Heart right ventricle (tissue), 16 donors: ENCODE results near the gene PC. TPM values are rescaled to one million over a fixed set of nuclear protein-coding genes. Genes with fewer than 3 reads are reported as not detected.

Source experiments
- ATAC-seq, 8 donors: fragments of 200-7000 bp; cut with Tn5 transposase; one replicate each; pipeline ENCODE4 v1.9.1; 2020; ENCODE audit warnings: mild to moderate bottlenecking in 8 of 8, moderate library complexity in 8 of 8, moderate number of reproducible peaks in 1 of 8
- DNase-seq, 2 donors: peaks; one replicate each; pipeline ENCODE4 v3.0.0-alpha.2; 2020
- H3K27ac ChIP-seq, 10 donors: fragments of 200-600 bp; sonication (generic) in 2 of 10; one replicate each; pipeline versions ENCODE4 v1.5.0 to v1.8.0; 2020 to 2022; ENCODE audit warnings: mild to moderate bottlenecking in 3 of 10
- H3K27me3 ChIP-seq, 7 donors: fragments of 200-600 bp; one replicate each; pipeline ENCODE4 v1.8.0; 2021 to 2022; ENCODE audit warnings: mild to moderate bottlenecking in 2 of 7
- H3K36me3 ChIP-seq, 9 donors: fragments of 200-600 bp; sonication (generic) in 1 of 9; one replicate each; pipeline versions ENCODE4 v1.5.0 to v1.8.0; 2020 to 2022; ENCODE audit warnings: mild to moderate bottlenecking in 2 of 9
- H3K4me1 ChIP-seq, 9 donors: fragments of 200-600 bp; sonication (generic) in 1 of 9; one replicate each; pipeline versions ENCODE4 v1.5.0 to v1.8.0; 2020 to 2022; ENCODE audit warnings: mild to moderate bottlenecking in 4 of 9
- H3K4me3 ChIP-seq, 10 donors: fragments of 200-600 bp; sonication (generic) in 2 of 10; one replicate each; pipeline versions ENCODE4 v1.5.0 to v1.8.0; 2020 to 2022; ENCODE audit warnings: mild to moderate bottlenecking in 7 of 10, moderate library complexity in 2 of 10
- H3K9me3 ChIP-seq, 11 donors: fragments of 200-600 bp in 10 of 11; sonication (generic) in 2 of 11; one replicate each; pipeline versions ENCODE4 v1.5.0 to v1.8.0; 2013 to 2022; ENCODE audit warnings: mild to moderate bottlenecking in 2 of 11, control low read depth in 1 of 11, moderate library complexity in 1 of 11
- WGBS, 2 donors: extraction: QIAGEN DNeasy Blood & Tissue Kit; methylation state at CpG; one replicate each; pipeline ENCODE4 v1.1.7; 2013; ENCODE audit warnings: inconsistent platforms in 1 of 2; 5-methylcytosine and 5-hydroxymethylcytosine counted together
- intact Hi-C, 10 donors: fragments of 100-400 bp; cut with DNase I; formaldehyde crosslinking; loops; one replicate each; pipeline versions ENCODE4 v1.11.1 to v1.14.2; 2022
- polyA plus RNA-seq, 2 donors: library from polyadenylated mRNA; stranded (reverse); fragments of 200-250 nt; gene quantifications; one replicate each; pipeline ENCODE4 v1.2.3, GENCODE V29; 2013
- total RNA-seq, 10 donors: library from RNA; stranded (reverse); fragmentation: NEBNext Ultra II Directional in 3 of 10; extraction: Animal tissue kit (Norgen Biotek cat#: 25700) in 3 of 10; gene quantifications; one replicate each; pipeline versions ENCODE4 v1.2.1 to v1.2.4, GENCODE V29; 2021 to 2023
- TF ChIP-seq, protein P1 (sequence below), 9 donors: fragments of 200-600 bp; sonication (generic) in 2 of 9; IDR thresholded peaks; one replicate each; pipeline versions ENCODE4 v1.5.0 to v1.8.0; 2021 to 2022; ENCODE audit warnings: antibody characterized with exemption in 9 of 9, mild to moderate bottlenecking in 5 of 9, moderate library complexity in 1 of 9
- donor health status: Arrhythmogenic right ventricular cardiomyopathy.
- donor health status: ischemic (EF 13 %, LVEDD 7.1; RV severe dilation, severe dysfunction).
- donor health status: healthy with polysubstance abuse.
- donor health status: DM: no; HTN: yes; CAD: no.
- donor health status: DM: no; HTN: no; CAD: no.
- donor health status: ischemic (EF 25% LVEDD 6.9; RV normal size, moderate dysfunction).
- donor health status: ischemic (EF 25% LVEDD 5.7; RV mildly dilated, moderate dysfunction).
- donor health status: healthy.
- donor health status: DM: yes; HTN: yes; CAD: no.
- donor health status: Ischemic cardiomyopathy.
- donor health status: ischemic (EF 35%, LVEDD 5.7; RV mildly dilated, moderate dysfunction).
- donor health status: nonischemic (EF 11% LVEDD 7.7; RV severe dilation, severe dysfunction).
- donor health status: DM: yes; HTN: yes; CAD: no.
- donor health status: PGD.
- donor health status: ischemic (EF 29% LVEDD 5.4; RV normal size, mild dysfunction).
- donor health status: nonischemic (EF 23%, LVEDD 6.1; RV moderate dilation, normal function).

The PC gene
- total and polyA plus RNA-seq, 12 donors: 6.8 to 26.0 (median 11.2) TPM

DNA sequence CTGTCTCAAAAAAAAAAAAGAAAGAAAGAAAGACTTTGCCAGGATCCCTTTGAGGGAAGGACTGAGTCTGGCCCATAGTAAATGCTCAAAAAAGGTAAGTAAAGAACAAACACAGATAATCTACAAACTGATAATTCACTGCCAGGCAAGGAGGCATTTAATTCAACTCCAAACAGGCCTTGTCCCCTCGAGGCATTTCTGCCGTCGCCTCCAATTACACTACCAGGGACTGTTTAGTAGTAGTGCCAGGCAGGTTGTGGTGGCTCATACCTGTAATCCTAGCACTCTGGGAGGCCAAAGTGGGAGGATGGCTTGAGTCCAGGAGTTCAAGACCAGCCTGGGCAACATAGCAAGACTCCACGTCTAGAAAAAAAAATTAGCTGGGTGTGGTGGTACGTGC, 43.7 kb downstream of the PC start:
- Histone ChIP-seq H3K27ac (no peak overlapping the region), H3K36me3 (no peaks in the 10 kb centered on the region), H3K4me3 (no peak overlapping the region), H3K4me1 (no peaks in the 10 kb centered on the region), H3K9me3 (no peaks in the 10 kb centered on the region), H3K27me3 (no peaks in the 10 kb centered on the region)
- 87 to 93% methylated on average over 5 of the region's 5 CpGs for WGBS, 2 donors
- no peak for ATAC-seq
- intact Hi-C loops: no loop called here
- no peak for DNase-seq
- TF ChIP-seq, protein P1, sequence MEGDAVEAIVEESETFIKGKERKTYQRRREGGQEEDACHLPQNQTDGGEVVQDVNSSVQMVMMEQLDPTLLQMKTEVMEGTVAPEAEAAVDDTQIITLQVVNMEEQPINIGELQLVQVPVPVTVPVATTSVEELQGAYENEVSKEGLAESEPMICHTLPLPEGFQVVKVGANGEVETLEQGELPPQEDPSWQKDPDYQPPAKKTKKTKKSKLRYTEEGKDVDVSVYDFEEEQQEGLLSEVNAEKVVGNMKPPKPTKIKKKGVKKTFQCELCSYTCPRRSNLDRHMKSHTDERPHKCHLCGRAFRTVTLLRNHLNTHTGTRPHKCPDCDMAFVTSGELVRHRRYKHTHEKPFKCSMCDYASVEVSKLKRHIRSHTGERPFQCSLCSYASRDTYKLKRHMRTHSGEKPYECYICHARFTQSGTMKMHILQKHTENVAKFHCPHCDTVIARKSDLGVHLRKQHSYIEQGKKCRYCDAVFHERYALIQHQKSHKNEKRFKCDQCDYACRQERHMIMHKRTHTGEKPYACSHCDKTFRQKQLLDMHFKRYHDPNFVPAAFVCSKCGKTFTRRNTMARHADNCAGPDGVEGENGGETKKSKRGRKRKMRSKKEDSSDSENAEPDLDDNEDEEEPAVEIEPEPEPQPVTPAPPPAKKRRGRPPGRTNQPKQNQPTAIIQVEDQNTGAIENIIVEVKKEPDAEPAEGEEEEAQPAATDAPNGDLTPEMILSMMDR (IDR thresholded peaks at IDR 0.05): no peak

DNA sequence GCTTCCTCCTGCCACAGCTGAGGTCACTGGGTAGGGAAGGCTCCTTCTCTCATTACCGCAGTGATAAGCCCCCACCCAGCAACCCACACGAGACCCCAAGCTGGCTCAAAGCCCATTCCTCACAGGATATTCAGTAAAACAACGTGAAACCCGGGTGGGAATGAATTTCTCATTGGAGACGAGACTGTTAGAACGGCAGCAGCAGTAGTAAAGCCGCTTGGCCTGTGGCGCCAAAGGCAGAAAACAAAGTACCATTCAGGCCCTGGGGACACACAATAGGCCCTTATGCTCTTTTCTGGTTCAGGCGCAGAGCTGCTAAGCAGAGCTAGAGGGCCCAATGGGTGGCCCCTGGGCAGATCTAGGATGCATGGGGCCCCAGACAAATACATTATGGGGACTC, 45.3 kb downstream of the PC start:
- Histone ChIP-seq H3K27me3 (no peaks in the 10 kb centered on the region), H3K27ac (no peak overlapping the region), H3K9me3 (no peaks in the 10 kb centered on the region), H3K4me3 (no peak overlapping the region), H3K4me1 (no peaks in the 10 kb centered on the region), H3K36me3 (no peaks in the 10 kb centered on the region)
- TF ChIP-seq, protein P1 (IDR thresholded peaks at IDR 0.05): no peak
- intact Hi-C loops: no loop called here
- ATAC-seq (no peak), DNase-seq (no peak)
- 73 to 74% methylated on average over 9 of the region's 9 CpGs for WGBS, 2 donors

- ATAC-seq: no peak
- no peaks in the 10 kb centered on the region for H3K9me3 ChIP-seq
- 71 to 76% methylated on average over 7 of the region's 7 CpGs for WGBS, 2 donors
- DNase-seq: no peak
- TF ChIP-seq, protein P1 (IDR thresholded peaks at IDR 0.05): no peak
- H3K27me3 ChIP-seq: no peaks in the 10 kb centered on the region
- H3K27ac ChIP-seq: no peak overlapping the region
- no peaks in the 10 kb centered on the region for H3K4me1 ChIP-seq
- intact Hi-C loops: no loop called here
- no peak overlapping the region for H3K4me3 ChIP-seq
- no peaks in the 10 kb centered on the region for H3K36me3 ChIP-seq
Observed at GRCh38 chr11:66912361-66912760, 45.8 kb downstream of the PC start.

DNA sequence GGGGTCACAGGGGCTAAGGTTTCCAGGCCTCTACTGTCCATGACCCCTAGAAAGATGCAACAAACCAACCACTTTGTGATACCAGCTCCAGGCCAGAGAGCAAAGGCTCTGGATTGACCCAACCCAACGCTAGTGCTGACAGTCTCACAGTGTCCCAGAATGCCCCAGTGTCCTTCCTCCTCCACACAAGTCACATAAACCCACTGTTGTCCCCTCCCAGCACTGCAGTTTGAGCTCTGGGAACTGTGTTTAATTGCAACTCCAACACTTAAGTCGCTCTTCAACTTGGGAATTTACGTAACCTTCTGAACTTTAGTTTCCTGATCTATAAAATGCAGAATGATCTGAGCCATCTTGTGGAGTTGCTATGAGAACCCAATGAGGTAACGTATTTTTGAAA, 47.5 kb downstream of the PC start:
- intact Hi-C loops: no loop called here
- Histone ChIP-seq H3K4me1 (peaks cover 0 to 13% (median 0%) of the 10 kb centered on the region in 9 donors), H3K9me3 (no peaks in the 10 kb centered on the region), H3K27ac (no peak overlapping the region), H3K4me3 (no peak overlapping the region), H3K27me3 (no peaks in the 10 kb centered on the region), H3K36me3 (no peaks in the 10 kb centered on the region)
- TF ChIP-seq, protein P1 (IDR thresholded peaks at IDR 0.05): no peak
- no peak for ATAC-seq
- DNase-seq: no peak
- WGBS, 2 donors: 89 to 93% methylated on average over 4 of the region's 4 CpGs
